Loucy (cell line): ENCODE data around the gene CLEC17A.

Source experiments
- CTCF ChIP-seq: fragments of 200-600 bp; sonication (generic); conservative IDR thresholded peaks from 2 replicates; pipeline ENCODE4 v1.5.1; 2014; ENCODE audit warnings: mild to moderate bottlenecking, antibody characterized with exemption, low read length
- EZH2phosphoT487 ChIP-seq: fragments of 200-600 bp; IDR thresholded peaks from 2 replicates; pipeline ENCODE4 v1.6.1; 2018; ENCODE audit warnings: antibody characterized with exemption, mild to moderate bottlenecking, moderate library complexity, borderline replicate concordance

- TF ChIP-seq CTCF (no peak), EZH2phosphoT487 (no peak)
Measured at GRCh38 chr19:14561847-14562351, 21.0 kb upstream of the CLEC17A start.
